Natural killer cell (primary cell): ENCODE measurements around the gene BMPR2. TPM values are rescaled to one million over a fixed set of nuclear protein-coding genes. Genes with fewer than 3 reads are reported as not detected.

Experiments used
- ATAC-seq, 3 donors: fragments of 150-1000 bp in 2 of 3; fragments of 200-7000 bp in 1 of 3; cut with Tn5 transposase; 1 replicate in 1 of 3; 2 replicates in 2 of 3; pipeline ENCODE4 v1.10.0; 2021; ENCODE audit warnings: mild to moderate bottlenecking in 2 of 3, moderate library complexity in 2 of 3
- DNase-seq, 2 donors: peaks; one replicate each; pipeline versions ENCODE4 v3.0.0 to v3.0.0-alpha.2; 2013 to 2021; ENCODE audit warnings: mixed read lengths in 1 of 2
- H3K27ac ChIP-seq: one replicate; pipeline ENCODE4 v1.5.1; 2013; ENCODE audit warnings: mild to moderate bottlenecking, low read length
- H3K27me3 ChIP-seq: one replicate; pipeline ENCODE4 v1.6.1; 2013; ENCODE audit warnings: low read length; ENCODE audit not compliant: control insufficient read depth, insufficient read depth
- H3K36me3 ChIP-seq: one replicate; pipeline ENCODE4 v1.6.1; 2013; ENCODE audit warnings: low read length; ENCODE audit not compliant: control insufficient read depth, insufficient read depth
- H3K4me1 ChIP-seq: one replicate; pipeline ENCODE4 v1.6.1; 2013; ENCODE audit warnings: low read length; ENCODE audit not compliant: control insufficient read depth, insufficient read depth
- H3K4me3 ChIP-seq: one replicate; pipeline ENCODE4 v1.5.1; 2013; ENCODE audit warnings: low read length
- H3K9me3 ChIP-seq: one replicate; pipeline ENCODE4 v1.6.1; 2013; ENCODE audit warnings: low read length; ENCODE audit not compliant: control insufficient read depth, insufficient read depth
- H3K27ac Mint-ChIP-seq, 2 donors: one replicate each; pipeline ENCODE4 v1.8.0; 2022; ENCODE audit warnings: mild to moderate bottlenecking in 2 of 2, mixed read lengths in 2 of 2, moderate library complexity in 1 of 2
- H3K27me3 Mint-ChIP-seq, 2 donors: one replicate each; pipeline ENCODE4 v1.8.0; 2022; ENCODE audit warnings: low read depth in 2 of 2, mixed read lengths in 2 of 2
- H3K36me3 Mint-ChIP-seq: one replicate; pipeline ENCODE4 v1.8.0; 2022; ENCODE audit warnings: mixed read lengths
- H3K4me1 Mint-ChIP-seq, 2 donors: one replicate each; pipeline ENCODE4 v1.8.0; 2022; ENCODE audit warnings: mixed read lengths in 2 of 2
- H3K4me3 Mint-ChIP-seq: one replicate; pipeline ENCODE4 v1.8.0; 2022; ENCODE audit warnings: mild to moderate bottlenecking, moderate library complexity, mixed read lengths
- H3K9me3 Mint-ChIP-seq, 2 donors: one replicate each; pipeline ENCODE4 v1.8.0; 2022; ENCODE audit warnings: mixed read lengths in 2 of 2
- CTCF ChIP-seq: fragments of 200-600 bp; IDR thresholded peaks from one replicate; pipeline ENCODE4 v1.8.0; 2022; ENCODE audit warnings: antibody characterized with exemption
- WGBS: methylation state at CpG from one replicate; pipeline ENCODE4 v1.1.7; 2013; ENCODE audit warnings: missing lambda C conversion rate; ENCODE audit not compliant: insufficient coverage; 5-methylcytosine and 5-hydroxymethylcytosine counted together
- intact Hi-C: fragments of 100-400 bp; cut with micrococcal nuclease; formaldehyde crosslinking; loops from one replicate; pipeline ENCODE4 v1.14.2; 2022
- total RNA-seq, 4 donors: library from RNA; stranded (reverse); fragments of 120-200 nt in 1 of 4; gene quantifications; one replicate each; pipeline versions ENCODE4 v1.2.3 to v1.2.4, GENCODE V29; 2013 to 2022

The BMPR2 gene
- total RNA-seq, 3 donors from 2014 or later (not counting 1 experiment from before 2014, with no cell fraction given): 17.8 to 25.5 (median 23.2) TPM

- no peak for ATAC-seq
- H3K4me1 Mint-ChIP-seq: no peaks in the 10 kb centered on the region
- no peaks in the 10 kb centered on the region for H3K9me3 ChIP-seq
- TF ChIP-seq CTCF: no peak
- no peaks in the 10 kb centered on the region for H3K9me3 Mint-ChIP-seq
- DNase-seq: no peak
- WGBS: 94% methylated on average over 4 of the region's 5 CpGs
- no peaks in the 10 kb centered on the region for H3K27me3 ChIP-seq
- peak overlapping the region; percentile 3 for H3K27ac ChIP-seq
- H3K4me3 Mint-ChIP-seq: no peak overlapping the region
- H3K27ac Mint-ChIP-seq: no peak overlapping the region
- H3K4me1 ChIP-seq: no peaks in the 10 kb centered on the region
- peaks cover 6 to 10% of the 10 kb centered on the region in 2 donors for H3K27me3 Mint-ChIP-seq
- no peak overlapping the region for H3K4me3 ChIP-seq
- no peaks in the 10 kb centered on the region for H3K36me3 ChIP-seq
- intact Hi-C loops: no loop called here
- no peaks in the 10 kb centered on the region for H3K36me3 Mint-ChIP-seq
Measured at GRCh38 chr2:202610380-202610779, 234.3 kb downstream of the BMPR2 start.

DNA sequence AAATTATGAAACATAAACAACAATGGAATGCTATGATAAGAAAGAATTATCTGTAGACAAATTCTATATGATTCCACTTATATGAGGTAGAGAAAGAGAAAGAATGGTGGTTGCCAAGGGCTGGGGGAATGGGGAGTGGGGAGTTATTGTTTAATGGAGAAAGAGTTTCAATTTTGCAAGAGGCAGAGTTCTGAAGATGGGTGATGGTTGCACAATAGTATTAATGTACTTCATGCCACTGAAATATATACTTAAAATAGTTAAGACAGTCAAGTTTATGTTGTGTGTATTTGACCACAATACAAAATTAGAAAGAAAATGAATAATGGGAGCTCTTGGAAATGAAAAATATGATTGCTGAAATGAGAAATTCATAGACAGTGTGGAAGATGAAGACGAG lies 236.0 kb downstream of the BMPR2 start:
- Mint-ChIP-seq H3K4me1 (no peaks in the 10 kb centered on the region), H3K36me3 (no peaks in the 10 kb centered on the region), H3K27me3 (peaks cover 6 to 10% of the 10 kb centered on the region in 2 donors), H3K9me3 (no peaks in the 10 kb centered on the region), H3K27ac (no peak overlapping the region), H3K4me3 (no peak overlapping the region)
- no peak for DNase-seq
- H3K4me1 ChIP-seq: no peaks in the 10 kb centered on the region
- no peak overlapping the region for H3K27ac ChIP-seq
- no peaks in the 10 kb centered on the region for H3K9me3 ChIP-seq
- no peak for TF ChIP-seq CTCF
- H3K4me3 ChIP-seq: no peak overlapping the region
- no peak for ATAC-seq
- intact Hi-C loops: no loop called here
- no peaks in the 10 kb centered on the region for H3K36me3 ChIP-seq
- WGBS: 86% methylated on average over 1 of the region's 1 CpG
- H3K27me3 ChIP-seq: no peaks in the 10 kb centered on the region

DNA sequence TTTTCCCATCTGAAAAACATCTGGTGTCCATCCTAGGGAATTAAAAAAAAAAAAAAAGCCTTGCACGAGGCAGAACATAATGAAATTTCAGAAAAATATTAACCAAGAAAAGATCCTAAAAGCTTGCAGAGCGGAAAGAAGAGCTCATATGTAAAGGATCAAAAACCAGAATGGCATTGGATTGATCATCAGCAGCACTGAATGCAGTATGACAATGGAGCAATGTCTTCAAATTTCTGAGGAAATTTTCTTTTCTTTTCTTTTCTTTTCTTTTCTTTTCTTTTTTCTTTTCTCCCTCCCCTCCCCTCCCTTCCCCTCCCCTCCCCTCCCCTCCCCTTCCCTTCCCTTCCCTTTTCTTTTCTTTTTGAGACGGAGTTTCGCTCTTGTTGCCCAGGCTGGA lies 237.4 kb downstream of the BMPR2 start:
- Histone ChIP-seq H3K4me1 (no peaks in the 10 kb centered on the region), H3K27me3 (no peaks in the 10 kb centered on the region), H3K9me3 (no peaks in the 10 kb centered on the region), H3K27ac (no peak overlapping the region), H3K4me3 (no peak overlapping the region), H3K36me3 (no peaks in the 10 kb centered on the region)
- intact Hi-C loops: no loop called here
- Mint-ChIP-seq H3K27ac (no peak overlapping the region), H3K4me3 (no peak overlapping the region), H3K36me3 (no peaks in the 10 kb centered on the region), H3K27me3 (peaks cover 6 to 10% of the 10 kb centered on the region in 2 donors), H3K4me1 (no peaks in the 10 kb centered on the region), H3K9me3 (no peaks in the 10 kb centered on the region)
- no peak for ATAC-seq
- DNase-seq: no peak
- TF ChIP-seq CTCF: no peak
- 87% methylated on average over 3 of the region's 4 CpGs for WGBS

Other genes starting within 250 kb of the BMPR2 start
- gene SUMO1, start 137.7 kb upstream of the BMPR2 start, total RNA-seq: 10 to 100 TPM; 70.1 to 84.1 (median 70.7) TPM
- 100 to 1,000 TPM; 122 to 155 (median 124) TPM for gene NOP58, start 110.6 kb upstream of the BMPR2 start, total RNA-seq